GM18502 (cell line): ENCODE data around the gene TDRD6.
A peak's percentile ranks its signal among the peaks of the same experiment; 100 is the strongest.
"Not testable (repeated sequence)": the region's sequence is repeated elsewhere in the genome, so short reads cannot be mapped to it uniquely, and the experiment has no call there.

Experiments used
- ATAC-seq: cut with Tn5 transposase; IDR thresholded peaks from one replicate; pipeline ENCODE4 v1.9.1; 2021; ENCODE audit warnings: mild to moderate bottlenecking; ENCODE audit not compliant: unreplicated experiment, poor library complexity

TDRD6 gene

GRCh38 chr6:46687619-46688097 lies at the start of gene TDRD6:
TSS of gene TDRD6 (plus strand) at chr6:46687885. CDS start at chr6:46688129, 244 bp downstream.
- ATAC-seq = no peak

- no peak for ATAC-seq
These were observed 49.8 kb upstream of the TDRD6 start for GRCh38 chr6:46637933-46638332.

- ATAC-seq = no peak
These were observed 49.0 kb upstream of the TDRD6 start for GRCh38 chr6:46638650-46639049.

- ATAC-seq = no peak
These were observed 44.5 kb upstream of the TDRD6 start for GRCh38 chr6:46642928-46643751.

- no peak for ATAC-seq
These were observed 42.4 kb upstream of the TDRD6 start for GRCh38 chr6:46645265-46645664.

GRCh38 chr6:46648108-46648507 lies 39.6 kb upstream of the TDRD6 start:
- not testable (repeated sequence) for ATAC-seq

GRCh38 chr6:46648869-46649492 lies 38.7 kb upstream of the TDRD6 start:
- ATAC-seq = no peak

GRCh38 chr6:46651006-46651405 lies 36.7 kb upstream of the TDRD6 start:
- no peak for ATAC-seq

GRCh38 chr6:46651816-46652215 lies 35.9 kb upstream of the TDRD6 start:
- no peak for ATAC-seq

GRCh38 chr6:46652232-46652602 lies 35.5 kb upstream of the TDRD6 start:
- ATAC-seq = no peak

GRCh38 chr6:46652603-46653438 lies 34.9 kb upstream of the TDRD6 start, which contains the start of the genes CYP39A1 and SLC25A27:
TSS of gene CYP39A1 (minus strand) at chr6:46652818. CDS start at chr6:46652582, 236 bp downstream.
TSS of gene SLC25A27 (plus strand) at chr6:46652975. CDS start at chr6:46653193, 218 bp downstream.
- peak; percentile 100 for ATAC-seq

GRCh38 chr6:46653439-46654195 lies 34.1 kb upstream of the TDRD6 start:
- no peak for ATAC-seq

- no peak for ATAC-seq
These were observed 31.9 kb upstream of the TDRD6 start for GRCh38 chr6:46655803-46656202.

GRCh38 chr6:46657642-46658041 lies 30.0 kb upstream of the TDRD6 start:
- ATAC-seq = no peak

- ATAC-seq = no peak
These were observed 26.2 kb upstream of the TDRD6 start for GRCh38 chr6:46661483-46661882.

GRCh38 chr6:46667377-46667776 lies 20.3 kb upstream of the TDRD6 start:
- ATAC-seq = no peak

GRCh38 chr6:46674410-46674809 lies 13.3 kb upstream of the TDRD6 start:
- ATAC-seq = no peak

- no peak for ATAC-seq
These were observed 10.9 kb upstream of the TDRD6 start for GRCh38 chr6:46676604-46677313.

GRCh38 chr6:46677314-46677654 lies 10.4 kb upstream of the TDRD6 start:
- no peak for ATAC-seq
